BJ (cell line): ENCODE data around the gene ZCCHC24. TPM values are rescaled to one million over a fixed set of nuclear protein-coding genes. Genes with fewer than 3 reads are reported as not detected.

ENCODE experiments used
- CTCF ChIA-PET: fragments of 350-600 bp; formaldehyde crosslinking; extraction: SDS; loops from one replicate; lab custom pipeline; 2021; ENCODE audit warnings: antibody characterized with exemption, inconsistent platforms; lab: Yijun Ruan, JAX
- POLR2A ChIA-PET: fragments of 300-600 bp; sonication (Branson Sonifier 250); formaldehyde crosslinking; extraction: SDS; loops from one replicate; lab custom pipeline; 2021; ENCODE audit warnings: antibody characterized with exemption; lab: Charles Lee
- DNase-seq: peaks from one replicate; pipeline ENCODE4 v3.0.0-alpha.2; 2011; ENCODE audit warnings: low read depth
- H3K27me3 ChIP-seq: 2 replicates; pipeline ENCODE4 v1.6.0; 2011; ENCODE audit warnings: low read length; ENCODE audit not compliant: control insufficient read depth, insufficient read depth
- H3K36me3 ChIP-seq: 2 replicates; pipeline ENCODE4 v1.5.1; 2011; ENCODE audit warnings: low read length; ENCODE audit not compliant: control insufficient read depth, insufficient read depth
- H3K4me3 ChIP-seq: 2 replicates; pipeline ENCODE4 v1.5.1; 2011; ENCODE audit warnings: low read depth, mild to moderate bottlenecking, control low read depth, low read length
- polyA plus RNA-seq: library from polyadenylated mRNA; depleted of rRNA; stranded (reverse); fragments of >200 nt; gene quantifications from 2 replicates; pipeline ENCODE4 v1.2.3, GENCODE V29; 2011
- TF ChIP-seq, protein P1 (sequence below): IDR thresholded peaks from 2 replicates; pipeline ENCODE4 v1.5.1; 2011; ENCODE audit warnings: low read depth, mild to moderate bottlenecking, control low read depth, inconsistent platforms, low read length, moderate library complexity; ENCODE audit not compliant: insufficient read depth

ZCCHC24 gene
- polyA plus RNA-seq, 1 experiment: 49.1 TPM

DNA sequence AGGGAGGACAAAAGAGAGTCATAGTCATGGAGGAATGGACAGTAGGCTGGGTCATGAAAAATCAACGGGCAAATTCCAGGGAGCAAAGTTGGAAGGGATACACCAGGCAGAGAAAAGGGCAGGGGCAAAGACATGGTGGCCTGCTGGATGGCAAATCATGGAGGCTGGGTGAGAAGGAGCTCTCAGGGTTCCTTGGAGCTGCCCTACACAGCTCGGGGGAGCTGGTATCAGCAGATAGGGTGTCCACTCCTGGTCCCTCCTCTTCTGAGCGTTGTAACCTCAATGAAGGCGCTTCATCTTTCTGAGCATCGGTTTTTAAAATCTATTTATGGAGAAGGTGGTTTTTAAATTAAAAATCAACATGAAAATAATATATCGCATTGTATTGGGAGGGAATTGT, 39.1 kb upstream of the ZCCHC24 start:
- ChIA-PET POLR2A (no interaction called here), CTCF (interaction anchor here (1.0 to 6.6 kb wide), 3 partner anchors 16 to 110 kb away, joined by 3 to 28 read pairs (median 10); no protein-coding TSS in a partner anchor)
- Histone ChIP-seq H3K4me3 (no peak overlapping the region), H3K27me3 (no peaks in the 10 kb centered on the region), H3K36me3 (no peaks in the 10 kb centered on the region)
- DNase-seq: no peak
- TF ChIP-seq, protein P1, sequence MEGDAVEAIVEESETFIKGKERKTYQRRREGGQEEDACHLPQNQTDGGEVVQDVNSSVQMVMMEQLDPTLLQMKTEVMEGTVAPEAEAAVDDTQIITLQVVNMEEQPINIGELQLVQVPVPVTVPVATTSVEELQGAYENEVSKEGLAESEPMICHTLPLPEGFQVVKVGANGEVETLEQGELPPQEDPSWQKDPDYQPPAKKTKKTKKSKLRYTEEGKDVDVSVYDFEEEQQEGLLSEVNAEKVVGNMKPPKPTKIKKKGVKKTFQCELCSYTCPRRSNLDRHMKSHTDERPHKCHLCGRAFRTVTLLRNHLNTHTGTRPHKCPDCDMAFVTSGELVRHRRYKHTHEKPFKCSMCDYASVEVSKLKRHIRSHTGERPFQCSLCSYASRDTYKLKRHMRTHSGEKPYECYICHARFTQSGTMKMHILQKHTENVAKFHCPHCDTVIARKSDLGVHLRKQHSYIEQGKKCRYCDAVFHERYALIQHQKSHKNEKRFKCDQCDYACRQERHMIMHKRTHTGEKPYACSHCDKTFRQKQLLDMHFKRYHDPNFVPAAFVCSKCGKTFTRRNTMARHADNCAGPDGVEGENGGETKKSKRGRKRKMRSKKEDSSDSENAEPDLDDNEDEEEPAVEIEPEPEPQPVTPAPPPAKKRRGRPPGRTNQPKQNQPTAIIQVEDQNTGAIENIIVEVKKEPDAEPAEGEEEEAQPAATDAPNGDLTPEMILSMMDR: no peak

DNA sequence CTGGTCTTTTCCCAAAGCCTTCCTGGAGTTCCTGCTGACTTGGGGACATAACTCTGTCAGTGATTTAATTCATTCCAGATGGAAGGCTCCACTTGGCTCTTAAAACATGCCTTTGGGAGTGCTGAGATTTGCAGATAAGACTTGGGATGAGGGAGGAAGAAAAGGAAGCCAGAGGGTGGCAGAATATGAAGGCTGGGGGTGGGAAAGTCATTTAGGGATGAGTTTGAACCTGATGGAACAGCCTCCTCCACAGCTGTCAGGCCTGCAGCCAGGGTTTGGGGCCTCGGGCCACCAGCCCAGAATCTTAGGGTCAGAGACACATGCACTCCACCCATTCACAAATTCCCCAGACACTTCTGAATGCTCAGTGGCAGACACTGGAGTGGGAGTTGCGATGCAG, 38.5 kb upstream of the ZCCHC24 start:
- TF ChIP-seq, protein P1: no peak
- CTCF ChIA-PET: no interaction called here
- peak; percentile 92 for DNase-seq
- POLR2A ChIA-PET: no interaction called here
- H3K27me3 ChIP-seq: no peaks in the 10 kb centered on the region
- no peak overlapping the region for H3K4me3 ChIP-seq
- no peaks in the 10 kb centered on the region for H3K36me3 ChIP-seq

DNA sequence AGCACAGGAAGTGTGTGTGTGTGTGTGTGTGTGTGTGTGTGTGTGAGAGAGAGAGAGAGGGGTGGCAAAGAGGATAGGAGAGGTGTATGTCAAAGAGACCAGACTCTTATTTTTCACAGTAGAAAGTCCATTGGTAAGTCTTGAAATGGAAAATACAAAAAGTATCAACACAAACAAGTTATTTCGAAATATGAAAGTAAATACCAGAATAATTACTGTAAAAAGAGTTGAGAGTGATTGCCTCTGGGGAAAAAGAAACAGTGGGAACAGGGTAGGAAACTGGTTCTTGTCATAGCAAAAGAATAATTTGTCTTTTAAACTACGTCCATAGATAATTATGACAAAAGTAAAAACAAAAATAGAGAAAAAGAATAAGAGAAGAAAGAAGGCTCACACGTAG, 37.9 kb upstream of the ZCCHC24 start:
- ChIA-PET POLR2A (no interaction called here), CTCF (interaction anchor here (0.6 to 2.8 kb wide), 4 partner anchors 12 to 743 kb away, joined by 3 to 18 read pairs (median 5); no protein-coding TSS in a partner anchor)
- Histone ChIP-seq H3K4me3 (no peak overlapping the region), H3K36me3 (no peaks in the 10 kb centered on the region), H3K27me3 (no peaks in the 10 kb centered on the region)
- no peak for DNase-seq
- TF ChIP-seq, protein P1: no peak

DNA sequence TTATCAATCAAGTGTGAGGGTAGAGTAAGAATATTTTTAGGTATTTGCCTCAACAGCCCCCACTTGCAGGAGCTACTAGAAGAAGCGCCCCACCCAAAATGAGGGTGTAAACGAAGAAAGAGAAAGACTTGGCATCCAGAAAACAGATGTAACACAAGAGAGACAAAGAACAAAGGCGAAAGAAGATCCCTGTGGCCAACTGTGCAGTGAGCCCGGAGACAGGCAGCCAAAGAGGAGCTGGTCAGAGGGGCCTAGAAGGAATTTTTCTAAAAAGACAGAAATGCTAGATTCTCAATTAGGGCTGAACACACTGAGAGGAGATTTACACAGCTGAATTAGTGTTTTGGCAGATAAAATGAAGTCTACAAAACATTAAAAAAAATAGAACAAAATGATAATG, 37.3 kb upstream of the ZCCHC24 start:
- no peak for DNase-seq
- POLR2A ChIA-PET: no interaction called here
- TF ChIP-seq, protein P1: no peak
- Histone ChIP-seq H3K27me3 (no peaks in the 10 kb centered on the region), H3K36me3 (no peaks in the 10 kb centered on the region), H3K4me3 (no peak overlapping the region)
- CTCF ChIA-PET: interaction anchor here (0.6 to 2.8 kb wide), 4 partner anchors 11 to 108 kb away, joined by 3 to 18 read pairs (median 5); no protein-coding TSS in a partner anchor

DNA sequence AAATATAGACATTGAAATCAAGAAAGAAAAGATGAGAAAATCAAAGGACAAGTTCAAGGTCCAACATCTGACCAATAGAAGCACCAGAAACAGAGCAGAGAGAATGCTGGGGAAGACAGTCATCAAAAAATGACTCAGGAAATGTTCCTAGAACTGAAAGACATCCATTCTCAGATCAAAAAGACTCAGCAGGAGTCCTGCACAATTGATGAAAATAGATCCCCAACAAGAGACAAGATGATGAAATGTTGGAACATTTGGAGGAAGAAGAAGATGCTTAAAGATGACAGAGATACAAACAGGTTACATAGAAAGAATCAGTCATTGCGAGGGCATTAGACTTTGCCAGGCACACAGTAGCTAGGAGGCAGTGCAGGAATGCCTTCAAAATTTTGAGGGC, 36.9 kb upstream of the ZCCHC24 start:
- DNase-seq: no peak
- no peak overlapping the region for H3K4me3 ChIP-seq
- ChIA-PET POLR2A (no interaction called here), CTCF (interaction anchor here (0.6 to 2.8 kb wide), 4 partner anchors 11 to 108 kb away, joined by 3 to 18 read pairs (median 5); no protein-coding TSS in a partner anchor)
- H3K36me3 ChIP-seq: no peaks in the 10 kb centered on the region
- TF ChIP-seq, protein P1: no peak
- H3K27me3 ChIP-seq: no peaks in the 10 kb centered on the region
